ENCODE measurements around the gene TRPM3. TPM values are rescaled to one million over a fixed set of nuclear protein-coding genes. Genes with fewer than 3 reads are reported as not detected.

TRPM3 gene
- total RNA-seq, 1 experiment from 2014 or later: not detected

- Histone ChIP-seq H3K27me3 (ENCODE audit: control insufficient read depth, insufficient read depth, low read length) (no peaks in the 10 kb centered on the region), H3K4me1 (ENCODE audit: control insufficient read depth, insufficient read depth, low read length) (no peaks in the 10 kb centered on the region), H3K27ac (ENCODE audit: low read length) (no peak overlapping the region), H3K36me3 (ENCODE audit: control insufficient read depth, insufficient read depth, low read length) (no peaks in the 10 kb centered on the region), H3K9me3 (ENCODE audit: control insufficient read depth, insufficient read depth, low read depth, low read length) (no peaks in the 10 kb centered on the region), H3K4me3 (ENCODE audit: low read depth in 2 of 2, low read length in 2 of 2) (no peak overlapping the region)
- ChIA-PET POLR2A (no interaction called here), CTCF (no interaction called here)
- no peak for DNase-seq (ENCODE audit: low read depth, low spot score)
- in situ Hi-C loops (cut with HindIII; ENCODE audit: low pct_unique_long_range_greater_than_20kb, low sequenced_read_pairs) (no loop called here), intact Hi-C loops (cut with micrococcal nuclease; ENCODE audit: unreplicated experiment) (no loop called here)
- no peak for TF ChIP-seq REST (IDR thresholded peaks at IDR 0.05; ENCODE audit: insufficient read depth in 1 of 2, low read depth in 2 of 2, low read length in 1 of 2)
- BruUV-seq (replicated peaks): no TSS peak
- no peak for ATAC-seq
These were observed 193.9 kb downstream of the TRPM3 start for GRCh38 chr9:70927530-70927929.

- Histone ChIP-seq H3K27ac (ENCODE audit: low read length) (no peak overlapping the region), H3K4me1 (ENCODE audit: control insufficient read depth, insufficient read depth, low read length) (no peaks in the 10 kb centered on the region), H3K4me3 (ENCODE audit: low read depth in 2 of 2, low read length in 2 of 2) (no peak overlapping the region), H3K9me3 (ENCODE audit: control insufficient read depth, insufficient read depth, low read depth, low read length) (no peaks in the 10 kb centered on the region), H3K36me3 (ENCODE audit: control insufficient read depth, insufficient read depth, low read length) (no peaks in the 10 kb centered on the region), H3K27me3 (ENCODE audit: control insufficient read depth, insufficient read depth, low read length) (no peaks in the 10 kb centered on the region)
- intact Hi-C loops (cut with micrococcal nuclease; ENCODE audit: unreplicated experiment): loop anchor here (1.0 to 5.0 kb wide), 2 partner anchors 288 to 324 kb away; no protein-coding TSS in a partner anchor
- peak; percentile 86 for ATAC-seq
- in situ Hi-C loops (cut with HindIII; ENCODE audit: low pct_unique_long_range_greater_than_20kb, low sequenced_read_pairs): no loop called here
- ChIA-PET CTCF (no interaction called here), POLR2A (no interaction called here)
- peak; percentile 10 for DNase-seq (ENCODE audit: low read depth, low spot score)
- BruUV-seq (replicated peaks): no TSS peak
- TF ChIP-seq CTCF (IDR thresholded peaks at IDR 0.05) (peak; percentile 66), SIN3A (IDR thresholded peaks at IDR 0.05; ENCODE audit: borderline replicate concordance, insufficient read depth, low read depth, low read length) (no peak)
These were observed 196.4 kb downstream of the TRPM3 start for GRCh38 chr9:70924895-70925547.

- TF ChIP-seq CTCF (IDR thresholded peaks at IDR 0.05) (no peak), TCF7L2 (IDR thresholded peaks at IDR 0.05; ENCODE audit: low read depth, low read length) (no peak), REST (IDR thresholded peaks at IDR 0.05; ENCODE audit: insufficient read depth in 1 of 2, low read depth in 2 of 2, low read length in 1 of 2) (no peak)
- ChIA-PET CTCF (no interaction called here), POLR2A (no interaction called here)
- in situ Hi-C loops (cut with HindIII; ENCODE audit: low pct_unique_long_range_greater_than_20kb, low sequenced_read_pairs): no loop called here
- no peak for DNase-seq (ENCODE audit: low read depth, low spot score)
- Histone ChIP-seq H3K4me1 (ENCODE audit: control insufficient read depth, insufficient read depth, low read length) (no peaks in the 10 kb centered on the region), H3K27ac (ENCODE audit: low read length) (no peak overlapping the region), H3K36me3 (ENCODE audit: control insufficient read depth, insufficient read depth, low read length) (no peaks in the 10 kb centered on the region), H3K9me3 (ENCODE audit: control insufficient read depth, insufficient read depth, low read depth, low read length) (no peaks in the 10 kb centered on the region), H3K27me3 (ENCODE audit: control insufficient read depth, insufficient read depth, low read length) (no peaks in the 10 kb centered on the region), H3K4me3 (ENCODE audit: low read depth in 2 of 2, low read length in 2 of 2) (no peak overlapping the region)
- no peak for ATAC-seq
- BruUV-seq (replicated peaks): no TSS peak
- intact Hi-C loops (cut with micrococcal nuclease; ENCODE audit: unreplicated experiment): loop anchor here (5.0 kb wide), 1 partner anchor 287 kb away; no protein-coding TSS in a partner anchor
These were observed 197.0 kb downstream of the TRPM3 start for GRCh38 chr9:70924380-70924779.

Data from Panc1 (cell line).